Stimulated activated CD8-positive, alpha-beta memory T cell treated with anti-CD3 and anti-CD28 coated beads, Interleukin-12 subunit alpha, Interleukin-12 subunit beta, amount 100 ng/mL, for 1 hour (primary cell): Measurements from ENCODE around the gene TMCC1.
A peak's percentile ranks its signal among the peaks of the same experiment; 100 is the strongest.
"Not testable (repeated sequence)": the region's sequence is repeated elsewhere in the genome, so short reads cannot be mapped to it uniquely, and the experiment has no call there.

ENCODE experiments used
- DNase-seq: peaks from one replicate; pipeline ENCODE4 v3.0.0-alpha.2; 2020; ENCODE audit warnings: low read depth

TMCC1 gene

DNA sequence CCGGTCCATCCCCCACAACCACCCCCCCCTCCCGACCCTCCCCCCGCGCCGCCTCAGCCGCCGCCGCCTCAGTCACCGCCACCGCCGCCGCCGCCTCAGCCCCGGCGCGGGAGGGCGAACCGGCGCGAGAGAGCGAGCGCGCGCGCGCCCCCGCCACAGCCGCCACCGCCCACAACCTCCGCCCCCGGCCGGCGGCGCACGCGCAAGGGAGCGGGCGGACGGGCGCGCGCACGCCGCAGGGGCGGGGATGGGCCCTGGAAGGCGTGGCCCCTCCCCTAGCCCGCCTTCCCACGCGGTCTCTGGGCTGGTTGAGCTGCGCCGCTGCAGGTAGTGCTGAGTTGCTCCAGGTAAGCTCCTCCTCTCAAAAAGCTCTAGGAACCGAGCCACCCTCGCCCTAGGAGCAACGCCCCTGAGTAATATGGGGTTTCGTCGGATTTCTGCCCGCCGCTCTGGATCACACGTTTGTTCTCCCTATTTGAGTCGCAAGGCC lies at the start of gene TMCC1:
Gene TMCC1 (minus strand): TSS at position 131 of the 490 bp plus-strand sequence.
- peak; percentile 79 for DNase-seq

DNA sequence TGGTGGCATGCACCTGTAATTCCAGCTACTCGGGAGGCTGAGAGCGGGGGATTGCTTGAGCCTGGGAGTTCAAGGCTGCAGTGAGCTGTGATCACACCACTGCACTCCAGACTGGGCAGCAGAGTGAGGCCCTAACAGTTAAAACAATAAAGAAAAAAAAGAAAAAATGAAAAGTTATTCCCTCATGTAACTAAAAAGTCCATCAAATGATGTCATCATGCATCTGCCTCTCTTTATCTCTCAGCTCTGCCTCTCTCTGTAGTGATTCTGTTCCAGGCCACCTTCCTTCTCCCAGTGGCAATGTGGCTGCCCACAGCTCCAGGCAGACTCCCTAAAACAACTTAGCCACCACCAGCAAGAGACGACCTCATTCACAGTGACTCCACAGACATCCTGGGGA lies 49.5 kb upstream of the TMCC1 start:
- no peak for DNase-seq

DNA sequence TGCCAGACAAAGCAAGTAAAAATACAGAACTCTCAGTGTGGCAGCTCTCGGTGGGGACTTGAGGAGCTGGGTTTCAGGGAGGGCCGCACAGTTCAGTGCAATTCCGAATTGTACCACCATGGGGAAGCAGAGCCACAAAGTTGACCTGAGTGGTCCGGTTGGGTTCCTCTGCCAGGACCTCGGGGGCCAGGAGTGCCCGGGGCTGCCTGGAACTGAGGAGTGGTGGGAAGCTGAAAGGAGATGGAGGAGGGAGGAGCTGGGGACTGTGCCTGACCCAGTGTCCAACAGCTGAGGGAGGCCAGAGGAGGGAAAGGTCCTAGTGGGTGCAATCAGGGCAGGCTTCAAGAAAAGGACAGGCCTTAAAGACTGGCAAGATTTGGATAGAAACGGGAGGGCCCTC lies 48.8 kb upstream of the TMCC1 start:
- DNase-seq: no peak

DNA sequence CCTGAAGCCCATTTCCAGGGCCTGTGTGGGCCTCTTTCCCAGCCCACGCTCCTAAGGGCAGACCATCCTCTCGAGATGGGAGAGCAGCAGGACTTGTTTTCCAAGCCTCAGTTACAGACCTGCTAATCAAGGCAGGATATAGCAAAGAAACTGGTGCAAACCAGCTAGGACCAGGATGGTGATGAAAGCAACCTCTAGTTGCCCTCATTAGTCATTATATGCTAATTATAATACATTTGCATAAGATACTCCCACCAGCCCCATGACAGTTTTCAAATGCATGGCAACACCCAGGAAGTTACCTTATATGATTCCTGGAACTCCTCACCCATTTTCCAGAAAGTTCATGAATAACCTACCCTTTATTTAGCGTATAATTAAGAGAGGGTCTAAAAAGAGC lies 46.6 kb upstream of the TMCC1 start:
- DNase-seq: no peak

DNA sequence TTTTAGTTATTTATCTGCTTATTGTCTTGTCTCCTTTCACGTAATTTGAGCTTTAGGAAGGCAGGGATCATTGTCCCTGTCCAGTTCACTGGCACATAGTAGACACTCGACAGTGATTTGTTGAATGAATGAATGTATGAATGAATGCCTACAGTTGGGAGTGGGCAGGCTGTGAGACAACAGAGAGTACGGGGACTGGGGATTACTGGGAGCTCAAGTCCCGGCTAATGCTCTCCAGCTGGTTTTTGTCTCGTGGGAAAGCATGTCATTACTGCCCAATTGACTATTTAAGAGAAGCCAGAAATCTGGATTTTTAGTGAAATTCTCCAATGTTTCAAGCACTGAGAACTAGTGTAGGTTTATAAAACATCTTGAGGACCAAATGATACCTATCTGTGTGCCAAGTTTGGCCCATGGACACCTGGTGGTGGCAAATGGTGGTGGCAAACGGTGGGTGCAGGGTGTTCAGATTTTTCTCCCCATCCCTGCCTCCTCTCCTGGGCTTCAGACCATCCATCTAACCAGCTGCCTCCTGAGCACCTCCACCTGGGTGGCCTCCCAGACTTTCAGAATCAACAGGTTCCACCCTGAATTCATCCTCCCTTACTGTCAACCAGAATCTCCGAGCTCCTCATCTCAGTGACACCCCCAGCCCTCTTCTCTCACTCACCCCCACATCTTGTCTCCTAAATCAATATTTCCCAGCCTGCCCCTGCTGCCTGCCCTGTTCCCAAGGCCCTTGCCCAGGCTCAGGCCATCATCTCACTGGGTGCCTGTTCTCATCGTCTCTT lies 44.8 kb upstream of the TMCC1 start:
- no peak for DNase-seq

DNA sequence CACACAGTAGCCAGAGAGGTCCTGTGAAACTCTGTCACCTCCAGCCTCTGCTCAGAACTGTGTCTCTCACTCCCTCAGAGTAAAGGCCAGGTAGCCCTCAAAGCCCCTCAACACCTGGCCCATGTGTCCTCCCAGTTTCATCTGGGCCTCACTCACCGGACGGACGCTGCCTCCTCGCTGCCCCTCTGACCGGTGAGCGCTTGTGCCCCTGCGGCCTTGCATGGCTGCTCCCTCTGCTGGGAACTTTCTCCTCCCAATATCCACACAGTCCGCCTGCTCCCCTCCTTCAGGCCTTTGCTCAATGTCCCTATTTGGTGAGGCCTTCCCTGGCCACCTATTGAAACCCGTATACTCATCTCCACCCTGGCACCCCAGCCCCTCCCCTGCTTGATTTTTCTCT lies 44.2 kb upstream of the TMCC1 start:
- no peak for DNase-seq

DNA sequence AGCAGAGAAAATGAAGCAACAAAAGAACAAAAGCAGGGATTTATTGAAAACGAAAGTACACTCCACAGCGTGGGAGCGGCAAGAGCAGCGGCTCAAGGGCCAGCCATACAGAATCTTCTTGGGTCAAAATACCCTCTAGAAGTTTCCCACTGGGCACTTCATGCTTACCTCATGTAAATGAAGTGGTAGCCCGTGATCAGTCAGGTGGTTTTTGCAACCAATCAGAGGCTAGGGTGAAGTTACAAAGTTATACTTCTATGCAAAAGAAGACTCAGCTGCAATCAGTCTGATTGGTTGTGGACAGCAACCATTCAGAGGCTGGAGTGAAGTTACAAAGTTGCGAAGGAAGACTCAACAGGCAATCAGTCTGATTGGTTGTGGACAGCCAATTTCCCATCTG lies 43.2 kb upstream of the TMCC1 start:
- no peak for DNase-seq

DNA sequence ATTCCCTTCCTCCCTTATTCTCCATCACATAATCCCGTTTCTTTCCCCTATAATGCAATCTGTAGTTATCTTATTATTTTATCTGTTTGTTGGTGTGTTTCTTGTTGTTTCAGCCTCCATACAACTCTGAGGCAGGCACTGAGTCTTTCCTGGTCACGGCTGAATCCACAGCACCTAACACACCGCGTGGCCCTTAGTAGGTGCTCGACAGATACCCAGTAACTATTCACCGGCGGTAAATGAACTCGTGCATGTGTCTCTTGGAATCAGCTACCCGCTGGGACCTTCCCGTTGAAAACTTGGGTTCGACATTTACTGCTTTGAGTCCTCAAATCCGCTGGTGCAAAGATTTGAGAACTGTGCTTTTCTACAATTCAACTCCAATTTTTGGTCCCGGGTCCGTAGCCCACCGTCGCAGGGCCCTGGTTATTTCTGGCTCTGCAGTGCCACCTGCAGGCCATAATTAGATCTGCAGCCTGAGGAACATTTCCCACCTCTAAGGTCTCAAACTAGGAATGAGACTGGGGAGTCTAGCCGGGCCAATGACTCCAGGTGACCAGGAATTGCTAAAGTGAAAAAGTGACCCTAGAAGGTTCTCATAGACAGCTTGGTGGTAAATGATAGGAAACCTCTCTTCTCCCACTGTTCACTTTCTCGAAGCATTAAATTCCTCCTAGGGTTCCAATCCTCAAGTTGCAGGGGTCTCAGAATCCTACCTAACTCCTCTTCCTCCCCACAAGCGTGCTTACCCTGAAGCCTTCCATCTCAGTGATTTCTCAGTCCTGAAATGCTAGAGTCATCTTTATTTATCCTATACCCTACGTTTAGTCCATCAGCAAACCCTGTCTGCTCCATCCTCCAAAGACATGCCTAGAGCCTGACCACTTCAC lies 41.0 kb upstream of the TMCC1 start:
- DNase-seq: no peak

DNA sequence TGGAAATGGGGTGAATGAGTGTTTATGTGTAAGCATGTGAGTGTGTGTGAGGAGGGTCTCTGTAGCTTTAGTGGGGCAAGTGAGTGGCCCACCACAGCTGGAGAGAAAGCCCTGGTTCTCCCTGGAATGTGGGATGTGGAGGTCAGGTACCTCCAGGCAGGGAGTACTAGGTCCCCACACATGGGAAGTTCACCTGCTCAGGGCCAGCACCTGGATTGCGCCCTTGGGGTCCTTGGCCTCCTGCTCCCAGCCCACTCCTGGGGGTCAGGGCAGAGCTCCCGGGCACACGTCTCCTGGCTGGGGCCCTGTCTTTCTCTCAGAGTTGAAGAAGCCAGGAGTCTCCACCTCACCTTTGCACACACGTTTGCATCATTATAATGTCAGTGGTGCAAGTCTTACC lies 40.0 kb upstream of the TMCC1 start:
- DNase-seq: no peak

DNA sequence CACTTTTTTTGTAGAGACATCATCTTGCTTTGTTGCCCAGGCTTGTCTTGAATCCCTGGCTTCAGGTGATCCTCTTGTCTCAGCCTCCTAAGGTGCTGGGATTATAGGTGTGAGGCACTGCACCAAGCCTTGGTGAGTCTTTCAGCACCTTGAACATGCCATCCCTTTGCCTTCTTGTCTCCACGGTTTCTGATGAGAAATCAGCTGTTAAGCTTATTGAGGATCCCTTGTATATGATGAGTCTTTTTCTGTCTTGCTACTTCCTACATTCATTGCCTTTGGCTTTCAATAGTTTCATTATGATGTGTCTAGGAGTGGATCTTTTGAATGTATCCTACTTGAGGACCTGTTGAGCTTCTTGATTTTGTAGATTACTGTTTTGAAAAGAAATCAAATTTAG lies 35.9 kb upstream of the TMCC1 start:
- DNase-seq: no peak

DNA sequence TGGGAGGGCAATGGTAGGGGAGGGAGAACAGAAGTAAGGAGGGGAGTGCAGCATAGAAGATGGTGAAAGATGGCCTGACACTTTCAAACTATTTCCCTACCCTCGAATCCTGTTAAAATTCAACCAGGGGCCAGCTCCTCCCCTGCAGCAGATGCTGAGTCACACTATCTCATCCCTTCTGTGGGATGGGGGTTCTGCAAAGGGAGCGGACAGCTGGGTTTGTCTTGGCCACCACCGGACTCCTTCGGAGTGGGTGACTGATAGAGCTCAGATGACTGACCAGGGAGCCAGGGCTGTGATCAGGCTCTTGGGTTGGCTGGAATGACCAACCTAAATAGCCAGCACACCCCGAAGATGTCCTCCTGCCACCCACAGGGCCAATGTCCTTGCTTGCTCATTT lies 33.6 kb upstream of the TMCC1 start:
- no peak for DNase-seq

DNA sequence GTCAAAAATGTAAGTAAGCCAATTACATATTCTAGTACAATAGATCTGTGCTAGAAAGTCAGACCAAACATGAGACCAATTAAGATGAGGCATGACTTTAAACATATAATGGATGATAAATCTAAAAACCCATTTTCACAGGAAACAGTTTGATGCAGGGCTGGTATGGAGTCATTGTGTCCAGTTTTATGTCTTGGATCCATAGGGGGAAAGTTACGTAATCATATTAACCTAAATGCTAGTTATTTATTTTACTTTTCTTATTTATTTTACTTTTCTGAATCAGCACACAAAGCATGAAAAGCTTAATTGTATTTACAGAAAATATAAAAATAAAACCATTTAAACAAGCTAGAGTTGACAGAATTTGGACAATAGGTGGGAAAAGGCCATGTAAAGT lies 26.3 kb upstream of the TMCC1 start:
- no peak for DNase-seq

DNA sequence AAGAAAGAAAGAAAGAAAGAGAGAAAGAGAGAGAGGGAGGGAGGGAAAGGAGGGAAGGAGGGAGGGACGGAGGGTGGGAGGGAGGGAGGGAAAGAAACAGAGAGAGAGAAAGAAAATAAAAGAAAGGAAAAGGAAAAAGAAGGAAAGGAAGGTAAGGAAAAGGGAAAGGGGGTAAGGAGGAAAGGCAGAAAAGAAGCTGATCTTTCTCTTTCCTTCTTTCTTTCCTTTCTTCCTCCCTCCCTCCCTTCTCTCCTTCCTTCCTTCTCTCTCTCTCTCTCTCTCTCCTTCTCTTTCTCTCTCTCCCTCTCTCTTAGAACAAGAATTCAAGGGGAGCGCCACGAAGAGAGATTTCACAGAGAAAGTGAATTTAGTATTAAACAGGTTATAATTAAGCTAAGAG lies 25.8 kb upstream of the TMCC1 start:
- no peak for DNase-seq

DNA sequence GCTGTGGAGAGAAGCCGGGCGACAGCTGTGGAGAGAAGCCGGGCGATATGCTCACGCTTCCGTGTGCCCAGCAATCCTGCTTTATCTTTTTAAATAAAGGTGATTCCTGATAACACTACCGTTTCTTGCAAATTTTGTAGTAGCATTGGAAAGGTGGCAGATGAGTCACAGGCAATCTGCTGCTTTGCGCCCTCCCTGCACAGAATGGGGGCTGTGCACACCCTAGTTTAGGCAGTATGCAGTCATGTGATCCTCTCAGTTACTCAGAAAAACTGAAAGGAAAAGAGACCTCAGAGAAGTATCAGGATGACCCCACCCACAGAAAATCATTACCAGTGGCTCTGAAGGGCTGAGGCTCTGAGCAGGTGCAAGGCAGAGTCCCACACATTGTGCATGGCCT lies 24.9 kb upstream of the TMCC1 start:
- no peak for DNase-seq

DNA sequence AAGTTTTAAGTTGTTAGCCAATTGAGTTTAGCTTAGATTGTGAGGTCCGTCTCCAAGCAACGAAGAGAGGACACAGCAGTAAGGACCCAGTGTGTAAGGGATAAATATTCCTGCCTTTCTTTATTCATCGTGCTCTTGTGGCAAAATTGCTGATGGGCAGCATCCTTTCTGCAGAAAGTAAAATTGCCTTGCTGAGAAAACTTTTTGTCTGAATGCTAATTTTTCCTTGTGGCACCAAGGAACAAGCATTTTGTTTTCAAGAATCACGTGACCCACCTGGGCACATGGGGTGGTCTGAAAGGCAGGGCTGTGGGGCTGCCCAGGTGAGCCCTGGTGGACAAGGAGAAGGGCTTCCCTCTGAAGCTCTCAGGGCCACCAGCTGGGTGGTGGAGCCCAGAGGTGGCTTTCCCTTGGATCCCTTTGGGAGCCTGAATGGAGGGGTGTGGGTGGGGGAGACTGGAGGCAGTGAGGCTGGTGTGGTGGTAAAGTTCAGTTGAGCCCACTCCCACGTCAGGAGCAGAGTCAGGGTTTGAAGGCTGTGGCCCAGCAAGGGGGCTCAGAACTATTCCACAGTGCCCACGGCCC lies 24.0 kb upstream of the TMCC1 start:
- DNase-seq: no peak

DNA sequence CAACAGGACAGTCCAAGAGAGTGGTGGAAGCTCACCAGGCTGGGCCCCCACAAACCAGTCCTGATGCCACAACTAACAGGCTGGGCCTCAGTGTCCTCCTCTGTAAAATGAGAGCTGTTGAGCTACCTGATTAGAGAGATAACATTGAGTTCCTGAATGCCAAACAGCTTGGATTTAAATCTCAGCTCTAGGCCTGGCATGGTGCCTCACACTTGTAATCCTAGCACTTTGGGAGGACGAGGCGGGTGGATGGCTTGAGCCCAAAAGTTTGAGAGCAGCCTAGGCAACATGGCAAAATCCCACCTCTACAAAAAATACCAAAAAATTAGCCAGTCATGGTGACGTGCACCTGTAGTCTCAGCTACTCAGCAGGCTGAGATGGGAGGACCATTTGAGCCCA lies 20.1 kb upstream of the TMCC1 start:
- DNase-seq: no peak

DNA sequence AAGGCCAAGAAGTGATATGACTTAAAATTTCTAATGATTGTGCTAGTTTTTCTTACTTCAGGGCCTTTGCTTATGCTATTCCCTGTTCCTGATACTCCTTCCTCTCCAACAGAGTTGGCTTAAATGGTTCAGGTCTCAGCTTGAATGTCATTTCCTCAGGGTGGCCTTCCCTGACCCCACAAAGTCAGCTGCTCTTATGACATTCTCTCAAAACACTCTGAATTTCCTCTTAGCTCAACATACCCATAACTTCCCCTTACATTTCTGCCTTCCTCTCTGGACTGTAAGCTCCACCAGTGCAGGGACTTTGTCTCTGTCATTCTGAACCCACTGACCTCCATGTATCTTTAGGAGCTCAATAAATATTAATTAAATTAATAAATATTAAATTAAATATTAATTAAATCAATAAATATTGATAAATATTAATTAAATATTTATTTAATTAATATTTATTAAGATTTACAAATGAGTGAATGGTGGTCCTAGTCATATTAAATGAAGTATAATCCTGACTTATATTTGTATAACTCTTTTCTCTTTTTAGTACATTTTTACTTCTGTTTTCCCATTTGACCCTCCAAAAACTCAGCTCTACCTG lies 17.9 kb upstream of the TMCC1 start:
- DNase-seq: no peak

DNA sequence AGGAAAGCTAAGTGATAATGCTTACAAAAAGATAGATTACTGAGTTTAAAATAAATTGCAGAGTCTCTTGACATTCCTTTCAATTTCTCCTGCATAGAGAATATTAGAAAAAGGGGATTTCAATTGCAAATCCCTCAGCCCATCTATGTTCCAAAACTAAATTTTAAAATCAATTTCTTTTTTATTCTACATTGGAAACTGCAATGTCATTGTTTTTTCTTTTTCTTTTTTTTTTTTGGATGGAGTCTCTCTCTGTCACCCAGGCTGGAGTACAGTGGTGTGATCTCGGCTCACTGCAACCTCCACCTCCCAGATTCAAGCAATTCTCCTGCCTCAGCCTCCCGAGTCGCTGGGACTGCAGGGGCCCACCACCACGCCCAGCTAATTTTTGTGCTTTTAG lies 15.7 kb upstream of the TMCC1 start:
- not testable (repeated sequence) for DNase-seq

DNA sequence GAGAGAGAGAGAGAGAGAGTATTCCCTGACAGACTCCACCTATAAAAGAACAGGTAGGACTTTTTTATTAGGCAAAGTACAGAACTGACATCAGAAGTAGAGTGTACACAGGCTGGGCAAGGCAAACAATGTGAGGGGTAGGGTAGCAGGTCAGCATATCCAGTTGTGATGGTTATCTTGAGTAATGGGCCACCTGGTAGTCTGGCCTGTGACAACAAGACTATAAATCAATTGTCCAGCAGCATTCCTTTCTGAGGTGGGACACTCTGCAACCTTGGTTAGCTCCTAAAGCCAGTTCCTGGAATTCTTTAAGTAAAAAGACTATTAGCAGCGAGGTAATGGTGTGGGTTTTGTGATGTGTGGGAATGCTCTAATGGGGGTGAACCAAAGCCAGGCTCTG lies 14.9 kb upstream of the TMCC1 start:
- no peak for DNase-seq

DNA sequence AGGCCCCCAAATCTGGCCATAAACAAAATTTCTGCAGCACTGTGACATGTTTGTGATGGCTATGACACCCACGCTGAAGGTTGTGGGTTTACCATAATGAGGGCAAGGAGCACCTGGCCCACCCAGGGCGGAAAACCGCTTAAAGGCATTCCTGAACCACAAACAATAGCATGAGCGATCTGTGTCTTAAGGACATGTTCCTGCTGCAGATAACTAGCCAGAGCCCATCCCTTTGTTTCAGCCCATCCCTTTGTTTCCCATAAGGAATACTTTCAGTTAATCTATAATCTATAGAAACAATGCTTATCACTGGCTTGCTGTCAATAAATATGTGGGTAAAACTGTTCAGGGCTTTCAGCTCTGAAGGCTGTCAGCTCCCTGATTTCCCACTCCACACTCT lies 7.8 kb upstream of the TMCC1 start:
- not testable (repeated sequence) for DNase-seq

DNA sequence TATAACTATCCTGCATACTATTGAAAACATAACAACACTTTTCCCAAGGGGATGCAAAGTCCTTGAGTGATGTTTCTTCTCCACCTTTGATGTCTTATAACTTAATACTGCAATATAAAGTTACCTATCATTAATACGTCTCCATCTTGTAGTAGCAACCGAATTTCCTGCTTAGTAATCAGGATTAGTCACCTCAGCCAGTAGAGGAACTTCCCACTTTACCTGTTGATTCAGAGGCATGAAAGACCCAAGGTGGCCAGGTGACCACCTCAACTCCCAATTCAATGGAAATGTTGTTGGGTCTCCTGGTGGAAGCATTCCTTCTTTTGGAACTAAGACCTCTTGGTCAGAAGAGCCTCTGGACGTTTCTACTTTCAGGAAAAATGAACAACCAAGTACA lies 3.5 kb upstream of the TMCC1 start:
- DNase-seq: no peak

DNA sequence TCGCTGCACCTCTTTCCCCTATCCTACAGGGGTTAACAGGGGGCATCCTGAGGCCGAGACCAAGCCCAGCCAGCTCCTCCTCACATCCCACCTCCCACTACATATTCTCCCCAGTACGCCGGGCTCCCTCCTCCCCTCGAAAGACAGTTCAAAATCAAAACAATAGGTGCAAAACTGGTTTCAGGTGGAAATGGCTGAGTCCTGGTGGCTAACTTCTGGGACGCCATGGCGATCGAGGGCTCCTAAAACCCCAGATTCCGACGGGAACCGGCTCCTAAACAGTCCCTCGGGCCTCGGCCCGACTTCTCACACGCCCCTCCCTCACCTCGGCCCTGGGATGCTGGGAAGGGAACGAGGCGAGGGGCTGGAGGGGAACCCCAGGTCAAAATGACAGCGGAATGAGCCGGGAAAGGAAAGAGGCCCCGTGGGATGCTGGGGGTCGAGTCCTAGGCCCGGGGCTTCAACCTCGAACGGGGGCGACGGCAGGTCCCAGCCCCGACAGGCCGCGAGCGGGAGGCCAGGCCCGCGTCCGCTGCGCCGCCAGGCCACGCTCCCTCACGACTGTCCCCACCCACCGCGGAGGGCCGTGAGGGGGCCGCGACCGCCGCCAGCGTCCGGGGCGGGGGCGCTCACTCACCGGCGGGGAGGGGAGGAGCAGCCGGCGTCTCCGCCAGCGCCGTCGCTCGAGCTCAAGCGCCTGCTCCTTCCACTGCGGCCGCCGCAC lies 492 bp downstream of the TMCC1 start:
- peak; percentile 49 for DNase-seq
